ENCODE measurements around the gene VWF. TPM values are rescaled to one million over a fixed set of nuclear protein-coding genes. Genes with fewer than 3 reads are reported as not detected.

VWF gene
- total RNA-seq, 2 donors from 2014 or later: 189 to 331 TPM

DNA sequence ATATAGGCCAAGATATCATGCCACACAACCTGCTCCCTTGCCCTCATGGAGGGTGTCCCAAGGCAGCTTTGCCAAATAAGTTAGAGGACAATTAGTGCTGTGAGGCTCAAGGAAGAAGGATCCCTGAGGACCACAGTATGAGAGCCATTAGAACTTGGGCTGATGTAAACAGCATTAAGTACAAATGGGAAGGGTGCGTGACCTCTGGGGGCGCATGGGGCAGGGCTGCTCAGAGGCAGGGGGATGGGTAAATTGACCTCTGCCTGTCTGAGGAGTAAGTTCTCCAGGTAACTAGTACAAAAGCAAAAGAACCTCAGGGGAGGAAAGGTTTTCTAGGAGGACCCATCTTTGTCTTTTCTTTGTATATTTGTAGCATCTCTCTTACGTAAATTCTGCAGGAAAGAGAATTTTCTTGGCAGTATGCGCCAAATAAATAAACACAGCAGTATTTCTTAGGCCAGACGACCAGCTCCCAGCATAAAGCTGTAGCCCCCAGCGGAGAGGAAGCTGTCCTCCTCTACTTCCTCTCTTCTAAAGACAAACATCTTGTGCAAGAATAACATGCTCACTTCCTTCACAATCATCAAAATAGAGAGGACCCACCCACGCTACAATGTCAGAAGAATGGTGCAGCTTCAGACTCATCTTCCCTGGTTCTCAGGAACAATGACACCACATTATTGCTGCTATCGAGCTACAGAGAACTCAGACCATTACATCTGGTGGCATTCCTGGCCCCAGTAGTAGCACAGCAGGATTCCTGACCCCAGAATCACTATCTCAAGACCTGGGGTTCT lies 16.4 kb upstream of the VWF start:
- Histone ChIP-seq H3K4me3 (no peak overlapping the region), H3K27ac (peak overlapping the region; percentile 50 to 64), H3K4me1 (peaks cover 0 to 33% of the 10 kb centered on the region in 2 donors), H3K9me3 (no peaks in the 10 kb centered on the region), H3K27me3 (no peaks in the 10 kb centered on the region), H3K36me3 (no peaks in the 10 kb centered on the region)
- no peak for TF ChIP-seq CTCF (IDR thresholded peaks at IDR 0.05)
- DNase-seq (ENCODE audit: low spot score): no peak

DNA sequence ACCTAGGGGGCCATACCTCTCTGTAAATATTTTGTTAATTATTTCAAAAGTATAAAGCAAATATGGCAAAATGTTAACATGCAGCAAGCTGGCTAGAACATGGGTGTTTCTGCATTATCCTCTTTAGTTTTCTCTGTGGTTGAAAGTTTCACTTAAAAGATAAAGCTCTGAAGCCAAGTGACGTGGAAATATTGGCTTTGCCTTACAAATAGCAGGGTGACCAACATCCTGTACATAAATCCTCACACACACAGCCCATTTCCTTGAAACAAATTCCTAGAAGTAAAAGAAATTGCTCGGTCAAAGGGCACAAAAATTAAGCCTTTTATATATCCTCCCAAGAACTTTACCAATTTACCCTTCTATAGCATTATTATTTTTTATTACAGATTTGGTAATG lies 10.6 kb upstream of the VWF start:
- DNase-seq (ENCODE audit: low spot score): no peak
- Histone ChIP-seq H3K4me3 (no peak overlapping the region), H3K9me3 (no peaks in the 10 kb centered on the region), H3K36me3 (no peaks in the 10 kb centered on the region), H3K27ac (no peak overlapping the region), H3K27me3 (no peaks in the 10 kb centered on the region), H3K4me1 (peaks cover 0 to 13% of the 10 kb centered on the region in 2 donors)
- no peak for TF ChIP-seq CTCF (IDR thresholded peaks at IDR 0.05)

GRCh38 chr12:6133642-6134041 lies 9.2 kb upstream of the VWF start:
- Histone ChIP-seq H3K36me3 (no peaks in the 10 kb centered on the region), H3K4me3 (no peak overlapping the region), H3K27me3 (no peaks in the 10 kb centered on the region), H3K4me1 (peaks cover 0 to 5% of the 10 kb centered on the region in 2 donors), H3K9me3 (no peaks in the 10 kb centered on the region), H3K27ac (no peak overlapping the region)
- no peak for TF ChIP-seq CTCF (IDR thresholded peaks at IDR 0.05)
- DNase-seq (ENCODE audit: low spot score): no peak

DNA sequence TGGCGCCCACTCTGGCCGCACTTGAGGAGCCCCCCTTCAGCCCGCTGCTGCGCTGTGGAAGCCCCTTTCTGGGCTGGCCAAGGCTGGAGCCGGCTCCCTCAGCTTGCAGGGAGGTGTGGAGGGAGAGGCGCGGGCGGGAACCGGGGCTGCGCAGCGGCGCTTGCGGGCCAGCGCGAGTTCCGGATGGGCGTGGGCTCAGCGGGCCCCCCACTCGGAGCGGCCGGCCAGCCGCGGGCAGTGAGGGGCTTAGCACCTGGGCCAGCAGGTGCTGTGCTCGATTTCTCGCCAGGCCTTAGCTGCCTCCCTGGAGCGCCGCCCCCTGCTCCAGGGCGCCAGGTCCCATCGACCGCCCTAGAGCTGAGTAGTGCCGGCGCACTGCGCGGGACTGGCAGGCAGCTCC lies 8.0 kb upstream of the VWF start:
- H3K4me1 ChIP-seq: no peaks in the 10 kb centered on the region
- DNase-seq (ENCODE audit: low spot score): no peak
- no peak for TF ChIP-seq CTCF (IDR thresholded peaks at IDR 0.05)
- H3K36me3 ChIP-seq: no peaks in the 10 kb centered on the region
- no peak overlapping the region for H3K27ac ChIP-seq
- no peaks in the 10 kb centered on the region for H3K9me3 ChIP-seq
- no peak overlapping the region for H3K4me3 ChIP-seq
- no peaks in the 10 kb centered on the region for H3K27me3 ChIP-seq

DNA sequence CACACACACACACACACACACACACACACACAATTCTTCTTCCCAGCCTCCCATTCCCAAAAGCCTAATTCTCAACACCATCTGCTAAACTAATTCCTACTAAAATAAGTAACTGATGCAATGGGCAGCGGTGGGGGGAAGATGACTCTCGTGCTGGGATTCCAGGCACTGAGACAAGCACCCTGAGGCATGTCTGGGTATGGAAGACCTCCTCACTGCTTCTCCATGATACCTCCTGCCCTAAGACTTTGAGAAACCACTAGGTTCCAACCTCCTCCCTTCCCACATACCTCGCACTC lies 789 bp upstream of the VWF start:
- DNase-seq (ENCODE audit: low spot score): no peak
- Histone ChIP-seq H3K4me1 (no peaks in the 10 kb centered on the region), H3K9me3 (no peaks in the 10 kb centered on the region), H3K27me3 (no peaks in the 10 kb centered on the region), H3K27ac (peak overlapping the region; percentile 56 to 62), H3K4me3 (no peak overlapping the region), H3K36me3 (no peaks in the 10 kb centered on the region)
- no peak for TF ChIP-seq CTCF (IDR thresholded peaks at IDR 0.05)

DNA sequence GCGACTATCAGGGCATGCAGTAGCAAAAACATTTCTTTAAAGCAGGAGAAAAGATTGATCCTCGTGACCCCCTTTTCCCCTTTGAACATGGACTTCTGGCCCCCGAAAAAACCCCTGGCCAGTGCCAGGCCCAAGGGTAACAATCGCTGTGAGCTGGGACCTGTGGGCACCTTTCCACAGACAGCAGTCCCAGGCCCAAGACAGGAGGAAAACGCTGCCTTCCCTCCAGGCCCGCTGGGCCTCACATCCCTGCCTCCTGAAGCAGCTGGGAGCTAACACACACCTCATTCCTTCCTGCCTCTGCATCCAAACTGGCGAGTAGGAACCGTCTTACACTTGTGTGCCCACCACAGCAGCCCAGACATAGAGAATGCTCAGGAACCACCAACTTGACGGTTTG lies 1.2 kb downstream of the VWF start:
- Histone ChIP-seq H3K27me3 (no peaks in the 10 kb centered on the region), H3K9me3 (no peaks in the 10 kb centered on the region), H3K27ac (peak overlapping the region; percentile 72 to 75), H3K36me3 (no peaks in the 10 kb centered on the region), H3K4me1 (no peaks in the 10 kb centered on the region), H3K4me3 (peak overlapping the region; percentile 41 to 48)
- no peak for DNase-seq (ENCODE audit: low spot score)
- TF ChIP-seq CTCF (IDR thresholded peaks at IDR 0.05): no peak
